Hepatocyte (in vitro differentiated cells): ENCODE measurements around the gene PDK2.

Source experiments
- EZH2phosphoT487 ChIP-seq: fragments of 200-600 bp; sonication (generic); IDR thresholded peaks from one replicate; pipeline ENCODE4 v1.6.1; 2018; ENCODE audit warnings: antibody characterized with exemption, mild to moderate bottlenecking, low read depth, moderate library complexity; ENCODE audit not compliant: unreplicated experiment, severe bottlenecking
- TF ChIP-seq, protein P1 (sequence below): fragments of 200-600 bp; sonication (generic); IDR thresholded peaks from 2 replicates; pipeline ENCODE4 v1.5.1; 2016; ENCODE audit warnings: antibody characterized with exemption, mild to moderate bottlenecking; ENCODE audit not compliant: poor library complexity

DNA sequence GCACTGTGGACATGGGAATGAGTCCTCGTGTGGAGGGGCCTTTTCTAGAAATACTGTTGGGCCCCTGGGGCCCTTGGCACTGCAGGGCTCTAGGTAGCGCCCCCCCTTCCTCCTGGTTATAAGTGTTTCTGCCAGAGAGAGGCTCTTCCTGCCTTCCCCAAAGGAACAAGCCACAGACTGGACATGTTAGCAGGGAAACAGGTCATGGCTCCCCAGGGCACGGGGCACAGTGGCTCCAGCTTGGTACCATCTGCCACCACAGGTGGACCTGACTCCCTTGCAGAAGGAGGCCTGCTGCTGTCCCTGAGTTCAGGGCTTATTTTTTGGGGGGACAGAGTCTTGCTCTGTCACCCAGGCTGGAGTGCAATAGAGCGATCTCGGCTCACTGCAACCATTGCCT, 8.8 kb downstream of the PDK2 start:
- TF ChIP-seq EZH2phosphoT487: no peak
- TF ChIP-seq, protein P1, sequence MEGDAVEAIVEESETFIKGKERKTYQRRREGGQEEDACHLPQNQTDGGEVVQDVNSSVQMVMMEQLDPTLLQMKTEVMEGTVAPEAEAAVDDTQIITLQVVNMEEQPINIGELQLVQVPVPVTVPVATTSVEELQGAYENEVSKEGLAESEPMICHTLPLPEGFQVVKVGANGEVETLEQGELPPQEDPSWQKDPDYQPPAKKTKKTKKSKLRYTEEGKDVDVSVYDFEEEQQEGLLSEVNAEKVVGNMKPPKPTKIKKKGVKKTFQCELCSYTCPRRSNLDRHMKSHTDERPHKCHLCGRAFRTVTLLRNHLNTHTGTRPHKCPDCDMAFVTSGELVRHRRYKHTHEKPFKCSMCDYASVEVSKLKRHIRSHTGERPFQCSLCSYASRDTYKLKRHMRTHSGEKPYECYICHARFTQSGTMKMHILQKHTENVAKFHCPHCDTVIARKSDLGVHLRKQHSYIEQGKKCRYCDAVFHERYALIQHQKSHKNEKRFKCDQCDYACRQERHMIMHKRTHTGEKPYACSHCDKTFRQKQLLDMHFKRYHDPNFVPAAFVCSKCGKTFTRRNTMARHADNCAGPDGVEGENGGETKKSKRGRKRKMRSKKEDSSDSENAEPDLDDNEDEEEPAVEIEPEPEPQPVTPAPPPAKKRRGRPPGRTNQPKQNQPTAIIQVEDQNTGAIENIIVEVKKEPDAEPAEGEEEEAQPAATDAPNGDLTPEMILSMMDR: no peak
